Measurements from ENCODE around the gene NSUN5. TPM values are rescaled to one million over a fixed set of nuclear protein-coding genes. Genes with fewer than 3 reads are reported as not detected.
"Not testable (repeated sequence)": the region's sequence is repeated elsewhere in the genome, so short reads cannot be mapped to it uniquely, and the experiment has no call there.

Gene NSUN5
- polyA plus RNA-seq, 1 donor, result 23.8 TPM

DNA sequence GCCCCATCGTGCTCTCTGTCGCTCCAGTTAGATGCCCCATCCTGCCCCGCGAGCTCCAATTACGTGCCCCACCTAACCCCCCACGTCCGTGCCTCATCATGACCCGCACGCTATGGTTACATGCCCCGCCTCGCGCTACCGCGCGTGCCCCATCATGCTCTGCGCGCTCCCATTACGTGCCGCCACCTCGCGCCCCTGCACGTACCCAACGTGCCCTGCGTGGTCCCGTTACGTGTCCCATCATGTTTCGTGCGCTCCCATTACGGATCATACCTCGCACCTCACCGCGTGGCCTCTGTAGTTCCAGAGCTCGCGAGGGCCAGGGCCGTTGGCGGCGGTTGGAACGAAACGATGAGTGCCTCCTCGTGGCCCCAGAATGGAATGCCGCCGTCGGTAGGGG lies 19.3 kb upstream of the NSUN5 start, which contains the start of the genes FKBP6 and TRIM50:
TSS of gene FKBP6 (plus strand) at position 240 of the 400 bp plus-strand sequence. CDS start 268 bp downstream, outside the sequence.
TSS of gene TRIM50 (minus strand) at position 161 of the 400 bp plus-strand sequence. CDS start 3,295 bp downstream, outside the sequence.
- WGBS (ENCODE audit: insufficient coverage, low lambda C conversion rate), result 95% methylated on average over 11 of the region's 43 CpGs
- not testable (repeated sequence) for H3K4me1 ChIP-seq (ENCODE audit: control insufficient read depth, insufficient read depth, low read length); H3K9me3 ChIP-seq (ENCODE audit: control insufficient read depth, low read depth, low read length); H3K36me3 ChIP-seq (ENCODE audit: control insufficient read depth, insufficient read depth, low read length); H3K27me3 ChIP-seq (ENCODE audit: control insufficient read depth, insufficient read depth, low read length); H3K27ac ChIP-seq (ENCODE audit: low read length); H3K4me3 ChIP-seq (ENCODE audit: low read length); DNase-seq

DNA sequence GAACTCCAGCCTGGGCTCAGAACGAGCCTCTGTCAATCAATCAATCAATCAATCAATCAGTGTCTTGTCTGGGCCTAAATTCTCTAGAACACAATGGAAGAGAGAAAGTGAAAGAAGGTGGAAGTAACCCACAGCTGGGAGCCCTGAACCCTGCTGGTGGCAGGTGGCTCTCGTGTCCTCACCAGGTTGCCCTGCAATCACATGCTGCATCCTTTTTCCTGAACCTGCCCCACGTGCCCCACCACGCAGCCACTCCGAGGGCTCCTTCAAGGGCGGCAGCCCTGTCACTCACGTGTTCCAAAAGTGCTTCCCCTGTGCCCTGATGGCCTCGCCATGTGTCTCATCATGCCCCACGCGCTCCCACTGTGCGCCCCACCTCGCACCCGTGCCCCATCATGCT lies 18.8 kb upstream of the NSUN5 start:
- H3K27ac ChIP-seq (ENCODE audit: low read length); H3K27me3 ChIP-seq (ENCODE audit: control insufficient read depth, insufficient read depth, low read length); H3K9me3 ChIP-seq (ENCODE audit: control insufficient read depth, low read depth, low read length); H3K4me1 ChIP-seq (ENCODE audit: control insufficient read depth, insufficient read depth, low read length); DNase-seq; H3K4me3 ChIP-seq (ENCODE audit: low read length); H3K36me3 ChIP-seq (ENCODE audit: control insufficient read depth, insufficient read depth, low read length): not testable (repeated sequence)
- whole genome bisulfite sequencing (ENCODE audit: insufficient coverage, low lambda C conversion rate), result no CpG with 5 or more reads among the region's 13 CpGs

DNA sequence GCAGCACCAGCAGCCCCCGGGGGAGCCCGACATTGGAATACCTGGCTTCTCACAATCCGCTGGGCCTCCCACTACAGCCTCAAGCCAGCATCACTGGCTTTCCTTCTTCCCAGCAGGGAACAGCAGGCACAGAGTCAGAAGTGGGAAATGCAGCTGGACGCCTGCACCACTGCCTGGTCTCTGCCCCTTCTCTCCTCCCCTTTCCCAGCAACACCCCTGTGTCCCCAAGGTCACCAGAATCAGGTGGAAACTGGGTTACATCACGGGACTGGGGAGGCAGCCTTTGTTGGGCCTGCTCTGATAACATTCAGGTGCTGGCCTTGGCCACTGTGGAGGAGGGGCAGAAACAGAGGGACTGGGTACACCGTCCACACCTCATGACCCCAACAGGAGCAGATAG lies 16.8 kb upstream of the NSUN5 start:
- no CpG with 5 or more reads among the region's 6 CpGs for WGBS (ENCODE audit: insufficient coverage, low lambda C conversion rate)
- not testable (repeated sequence) for H3K27ac ChIP-seq (ENCODE audit: low read length)

DNA sequence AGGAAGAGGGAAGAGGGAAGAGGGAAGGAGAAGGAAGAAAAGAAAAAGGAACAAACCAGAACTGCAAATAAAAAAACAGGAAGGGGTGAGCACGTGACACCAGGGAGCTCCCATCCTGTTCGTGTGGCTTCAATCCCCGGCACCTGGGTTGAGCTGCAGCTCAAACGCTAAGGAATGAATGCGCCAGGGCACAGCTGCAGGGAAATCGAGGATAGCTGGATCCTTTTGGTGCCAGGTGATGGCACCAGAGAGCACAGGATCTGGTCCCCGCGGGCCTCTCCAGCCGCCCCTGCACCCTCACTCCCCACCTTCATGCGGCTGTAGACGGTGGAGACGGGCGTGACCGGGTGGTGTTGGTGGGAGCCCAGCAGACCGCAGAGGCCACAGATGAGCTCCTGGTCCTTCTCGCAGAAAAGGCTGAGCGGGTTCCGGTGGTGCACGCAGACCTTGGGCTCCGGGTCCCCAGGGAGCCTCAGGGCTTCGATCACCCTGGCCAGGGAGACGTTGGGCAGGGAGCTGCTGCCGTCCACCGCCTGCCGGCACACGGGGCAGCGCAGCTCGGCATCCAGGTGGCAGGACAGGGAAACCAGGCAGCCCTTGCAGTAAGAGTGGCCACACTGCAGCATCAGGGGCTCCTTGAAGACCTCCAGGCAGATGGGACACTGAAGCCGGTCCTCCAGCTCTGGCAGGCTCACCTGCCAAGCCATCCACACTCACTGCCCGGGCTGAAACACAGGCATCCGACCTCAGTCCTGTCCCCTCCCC lies 15.6 kb upstream of the NSUN5 start:
- H3K27me3 ChIP-seq (ENCODE audit: control insufficient read depth, insufficient read depth, low read length); H3K4me3 ChIP-seq (ENCODE audit: low read length); H3K36me3 ChIP-seq (ENCODE audit: control insufficient read depth, insufficient read depth, low read length); H3K9me3 ChIP-seq (ENCODE audit: control insufficient read depth, low read depth, low read length); H3K27ac ChIP-seq (ENCODE audit: low read length); H3K4me1 ChIP-seq (ENCODE audit: control insufficient read depth, insufficient read depth, low read length): not testable (repeated sequence)
- peak in 1 of 2 donors; percentile 52 for DNase-seq
- WGBS (ENCODE audit: insufficient coverage, low lambda C conversion rate), result no CpG with 5 or more reads among the region's 31 CpGs

More for the DNA sequence above, 16.8 kb upstream of the NSUN5 start:
- H3K27me3 ChIP-seq (ENCODE audit: control insufficient read depth, insufficient read depth, low read length); H3K4me3 ChIP-seq (ENCODE audit: low read length); H3K4me1 ChIP-seq (ENCODE audit: control insufficient read depth, insufficient read depth, low read length); H3K9me3 ChIP-seq (ENCODE audit: control insufficient read depth, low read depth, low read length); H3K36me3 ChIP-seq (ENCODE audit: control insufficient read depth, insufficient read depth, low read length): not testable (repeated sequence)
- peak in 1 of 2 donors; percentile 27 for DNase-seq

DNA sequence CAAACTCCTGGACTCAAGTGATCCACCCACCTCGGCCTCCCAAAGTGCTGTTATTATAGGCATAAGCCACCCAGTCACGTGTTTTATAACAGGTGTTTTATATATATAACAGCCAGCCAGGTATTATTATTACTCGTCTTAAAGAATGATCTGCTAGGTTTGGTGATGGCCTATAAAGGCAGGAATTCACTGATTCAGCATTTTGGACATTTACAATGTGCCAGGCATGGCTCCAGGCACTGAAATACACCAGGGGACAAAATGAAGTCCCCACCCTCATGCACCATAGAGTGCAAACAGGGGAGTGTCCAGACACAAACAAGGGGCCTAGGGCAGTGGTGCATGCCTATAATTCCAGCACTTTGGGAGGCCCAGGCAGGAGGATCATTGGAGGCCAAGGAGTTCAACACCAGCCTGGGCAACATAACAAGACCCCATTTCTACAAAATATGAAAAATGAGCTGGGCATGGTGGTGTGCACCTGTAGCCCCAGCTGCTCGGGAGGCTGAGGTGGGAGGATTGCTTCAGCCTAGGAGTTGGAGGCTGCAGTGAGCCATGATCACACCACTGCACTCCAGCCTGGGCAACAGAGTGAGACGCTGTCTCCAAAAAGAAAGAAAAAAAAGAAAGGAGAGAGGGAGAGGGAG lies 14.9 kb upstream of the NSUN5 start:
- not testable (repeated sequence) for H3K4me1 ChIP-seq (ENCODE audit: control insufficient read depth, insufficient read depth, low read length); H3K36me3 ChIP-seq (ENCODE audit: control insufficient read depth, insufficient read depth, low read length); H3K4me3 ChIP-seq (ENCODE audit: low read length); H3K27ac ChIP-seq (ENCODE audit: low read length); H3K9me3 ChIP-seq (ENCODE audit: control insufficient read depth, low read depth, low read length); DNase-seq; H3K27me3 ChIP-seq (ENCODE audit: control insufficient read depth, insufficient read depth, low read length)
- WGBS (ENCODE audit: insufficient coverage, low lambda C conversion rate), result 43% methylated on average over 1 of the region's 5 CpGs

DNA sequence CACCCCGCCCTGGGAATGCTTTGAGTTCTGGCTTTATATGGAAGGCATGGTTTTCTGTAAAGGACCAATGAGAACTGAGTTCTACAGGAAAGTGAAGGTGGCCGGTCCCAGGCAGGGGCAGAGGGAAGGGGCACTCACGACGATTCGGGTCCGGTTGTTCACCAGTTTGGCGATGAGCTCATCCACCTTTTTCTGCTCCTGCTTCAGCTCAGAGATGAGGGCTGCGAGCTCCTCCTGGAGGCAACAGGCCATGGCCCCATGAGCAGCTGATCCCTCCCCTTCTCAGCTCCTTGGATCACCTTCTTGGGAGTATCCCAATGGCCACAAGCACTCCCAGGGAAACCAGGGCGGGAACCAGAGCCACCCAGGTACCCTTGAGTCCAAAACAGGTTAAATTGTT lies 11.4 kb upstream of the NSUN5 start:
- not testable (repeated sequence) for H3K27ac ChIP-seq (ENCODE audit: low read length); H3K4me1 ChIP-seq (ENCODE audit: control insufficient read depth, insufficient read depth, low read length); H3K4me3 ChIP-seq (ENCODE audit: low read length); H3K36me3 ChIP-seq (ENCODE audit: control insufficient read depth, insufficient read depth, low read length); H3K27me3 ChIP-seq (ENCODE audit: control insufficient read depth, insufficient read depth, low read length); H3K9me3 ChIP-seq (ENCODE audit: control insufficient read depth, low read depth, low read length); DNase-seq
- no CpG with 5 or more reads among the region's 9 CpGs for WGBS (ENCODE audit: insufficient coverage, low lambda C conversion rate)

DNA sequence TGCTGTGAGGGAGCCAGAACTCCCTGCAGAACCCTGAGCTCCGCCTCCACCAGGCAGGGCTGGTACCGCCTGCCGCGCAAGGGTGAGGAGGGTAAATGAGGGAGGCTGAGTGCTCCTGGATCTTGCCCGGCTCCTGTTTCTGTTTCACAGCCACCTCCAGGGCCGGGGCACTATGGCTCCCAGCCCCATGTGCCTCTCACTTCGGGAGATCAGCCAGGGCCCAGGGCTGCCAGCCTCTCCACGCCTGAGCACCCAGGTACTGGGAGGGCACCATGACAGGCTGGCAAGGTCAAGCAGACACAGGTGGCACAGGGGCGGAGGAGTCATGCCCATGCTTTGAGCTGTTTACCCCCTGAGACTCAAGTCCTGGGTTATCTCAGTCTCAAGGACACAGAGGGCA lies 10.9 kb upstream of the NSUN5 start:
- not testable (repeated sequence) for DNase-seq; H3K4me3 ChIP-seq (ENCODE audit: low read length); H3K9me3 ChIP-seq (ENCODE audit: control insufficient read depth, low read depth, low read length); H3K36me3 ChIP-seq (ENCODE audit: control insufficient read depth, insufficient read depth, low read length); H3K4me1 ChIP-seq (ENCODE audit: control insufficient read depth, insufficient read depth, low read length); H3K27ac ChIP-seq (ENCODE audit: low read length); H3K27me3 ChIP-seq (ENCODE audit: control insufficient read depth, insufficient read depth, low read length)
- WGBS (ENCODE audit: insufficient coverage, low lambda C conversion rate), result no CpG with 5 or more reads among the region's 9 CpGs

DNA sequence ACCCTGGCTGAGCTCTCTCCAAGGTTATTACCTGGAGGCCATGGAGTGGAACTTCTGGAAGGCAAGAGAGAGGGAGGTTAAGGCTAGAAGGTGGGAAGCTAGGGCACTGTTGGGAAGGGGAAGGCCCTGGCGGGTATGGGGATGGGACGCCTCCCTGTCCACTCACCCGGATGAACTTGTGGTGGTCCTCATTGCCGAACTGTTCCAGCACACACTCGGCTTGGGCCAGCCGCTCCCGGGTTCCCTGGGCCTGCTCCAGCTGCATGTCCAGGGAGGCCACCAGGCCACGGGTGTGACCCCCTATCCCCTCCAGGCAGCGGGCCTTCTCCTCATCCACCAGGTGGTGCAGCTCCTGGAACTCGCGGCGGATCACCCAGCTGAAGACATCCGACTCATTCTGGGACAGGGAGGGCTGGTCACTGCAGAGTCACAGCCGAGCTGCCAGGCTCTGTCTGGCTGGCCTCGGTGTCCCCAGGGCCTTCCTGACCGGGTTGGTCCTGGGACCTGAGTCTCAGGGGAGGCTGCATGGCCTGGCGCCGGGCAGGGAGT lies 10.1 kb upstream of the NSUN5 start:
- not testable (repeated sequence) for H3K36me3 ChIP-seq (ENCODE audit: control insufficient read depth, insufficient read depth, low read length); H3K4me3 ChIP-seq (ENCODE audit: low read length); DNase-seq; H3K4me1 ChIP-seq (ENCODE audit: control insufficient read depth, insufficient read depth, low read length); H3K27me3 ChIP-seq (ENCODE audit: control insufficient read depth, insufficient read depth, low read length); H3K9me3 ChIP-seq (ENCODE audit: control insufficient read depth, low read depth, low read length); H3K27ac ChIP-seq (ENCODE audit: low read length)
- WGBS (ENCODE audit: insufficient coverage, low lambda C conversion rate), result no CpG with 5 or more reads among the region's 18 CpGs

DNA sequence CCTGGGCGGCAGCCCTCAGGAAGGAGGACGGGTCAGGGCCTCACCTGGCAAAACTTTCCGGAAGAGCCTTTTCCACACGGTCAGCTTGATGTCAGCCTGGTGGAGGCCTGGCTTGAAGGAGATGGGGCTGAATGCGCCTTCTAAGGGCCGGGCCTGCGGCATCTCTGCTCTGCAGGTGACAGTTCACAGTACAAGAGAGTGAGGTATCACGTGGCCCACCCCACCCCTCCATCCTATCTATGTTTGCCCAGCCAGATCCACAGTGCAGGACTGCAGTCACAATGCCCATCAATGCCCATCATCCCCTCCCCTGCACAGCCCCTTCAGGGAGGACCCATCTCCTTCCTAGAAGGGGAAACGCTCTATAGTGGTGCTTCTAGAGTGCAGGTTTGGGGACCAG lies 7.9 kb upstream of the NSUN5 start:
- WGBS (ENCODE audit: insufficient coverage, low lambda C conversion rate), result no CpG with 5 or more reads among the region's 9 CpGs
- Histone ChIP-seq H3K27me3 (ENCODE audit: control insufficient read depth, insufficient read depth, low read length) (no peaks in the 10 kb centered on the region), H3K36me3 (ENCODE audit: control insufficient read depth, insufficient read depth, low read length) (no peaks in the 10 kb centered on the region), H3K27ac (ENCODE audit: low read length) (no peak overlapping the region), H3K9me3 (ENCODE audit: control insufficient read depth, low read depth, low read length) (peaks cover 3% of the 10 kb centered on the region), H3K4me1 (ENCODE audit: control insufficient read depth, insufficient read depth, low read length) (no peaks in the 10 kb centered on the region), H3K4me3 (ENCODE audit: low read length) (no peak overlapping the region)
- peak in 1 of 2 donors; percentile 27 for DNase-seq

DNA sequence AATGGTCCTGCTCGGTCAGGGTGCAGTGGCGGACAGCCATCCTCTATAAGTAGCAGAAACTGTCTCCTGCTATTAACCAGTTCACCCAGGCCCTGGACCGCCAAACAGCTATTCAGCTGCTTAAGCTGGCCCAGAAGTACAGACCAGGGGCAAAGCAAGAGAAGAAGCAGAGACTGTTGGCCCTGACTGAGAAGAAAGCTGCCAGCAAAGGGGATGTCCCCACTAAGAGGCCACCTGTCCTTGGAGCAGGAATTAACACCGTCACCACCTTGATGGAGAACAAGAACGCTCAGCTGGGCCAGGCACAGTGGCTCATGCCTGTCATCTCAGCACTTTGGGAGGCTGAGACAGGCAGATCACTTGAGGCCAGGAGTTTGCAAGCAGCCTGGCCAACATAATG lies 5.6 kb upstream of the NSUN5 start:
- no peak for DNase-seq
- H3K27me3 ChIP-seq (ENCODE audit: control insufficient read depth, insufficient read depth, low read length), result no peaks in the 10 kb centered on the region
- no peaks in the 10 kb centered on the region for H3K36me3 ChIP-seq (ENCODE audit: control insufficient read depth, insufficient read depth, low read length)
- peaks cover 3% of the 10 kb centered on the region for H3K9me3 ChIP-seq (ENCODE audit: control insufficient read depth, low read depth, low read length)
- no CpG with 5 or more reads among the region's 5 CpGs for WGBS (ENCODE audit: insufficient coverage, low lambda C conversion rate)
- peaks cover under 1% of the 10 kb centered on the region for H3K4me1 ChIP-seq (ENCODE audit: control insufficient read depth, insufficient read depth, low read length)
- H3K27ac ChIP-seq (ENCODE audit: low read length), result no peak overlapping the region
- H3K4me3 ChIP-seq (ENCODE audit: low read length), result no peak overlapping the region
